Measurements from ENCODE around the gene SLC35E3. TPM values are rescaled to one million over a fixed set of nuclear protein-coding genes. Genes with fewer than 3 reads are reported as not detected.

Gene SLC35E3
- total RNA-seq, 1 donor: 6.5 TPM

DNA sequence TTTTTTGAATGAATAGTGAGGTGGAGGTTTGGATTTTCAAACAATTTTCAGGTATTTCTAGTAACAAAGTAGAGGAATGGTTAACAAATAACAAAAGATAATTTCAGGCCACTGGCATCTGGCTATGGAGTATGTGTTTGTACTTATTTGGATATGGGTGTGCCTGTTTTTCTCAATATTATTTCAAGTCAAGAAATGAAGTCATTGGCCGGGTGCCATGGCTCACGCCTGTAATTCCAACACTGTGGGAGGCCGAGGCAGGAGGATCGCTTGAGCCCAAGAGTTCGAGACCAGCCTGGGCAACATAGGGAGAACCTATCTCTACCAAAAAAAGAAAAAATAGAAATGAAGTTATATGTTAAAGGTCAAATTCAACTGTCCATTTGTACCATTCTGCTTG lies 13.9 kb downstream of the SLC35E3 start:
- TF ChIP-seq, protein P1, sequence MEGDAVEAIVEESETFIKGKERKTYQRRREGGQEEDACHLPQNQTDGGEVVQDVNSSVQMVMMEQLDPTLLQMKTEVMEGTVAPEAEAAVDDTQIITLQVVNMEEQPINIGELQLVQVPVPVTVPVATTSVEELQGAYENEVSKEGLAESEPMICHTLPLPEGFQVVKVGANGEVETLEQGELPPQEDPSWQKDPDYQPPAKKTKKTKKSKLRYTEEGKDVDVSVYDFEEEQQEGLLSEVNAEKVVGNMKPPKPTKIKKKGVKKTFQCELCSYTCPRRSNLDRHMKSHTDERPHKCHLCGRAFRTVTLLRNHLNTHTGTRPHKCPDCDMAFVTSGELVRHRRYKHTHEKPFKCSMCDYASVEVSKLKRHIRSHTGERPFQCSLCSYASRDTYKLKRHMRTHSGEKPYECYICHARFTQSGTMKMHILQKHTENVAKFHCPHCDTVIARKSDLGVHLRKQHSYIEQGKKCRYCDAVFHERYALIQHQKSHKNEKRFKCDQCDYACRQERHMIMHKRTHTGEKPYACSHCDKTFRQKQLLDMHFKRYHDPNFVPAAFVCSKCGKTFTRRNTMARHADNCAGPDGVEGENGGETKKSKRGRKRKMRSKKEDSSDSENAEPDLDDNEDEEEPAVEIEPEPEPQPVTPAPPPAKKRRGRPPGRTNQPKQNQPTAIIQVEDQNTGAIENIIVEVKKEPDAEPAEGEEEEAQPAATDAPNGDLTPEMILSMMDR (IDR thresholded peaks at IDR 0.05; ENCODE audit: insufficient read depth, low read depth, low read length): no peak
- no peak for DNase-seq (ENCODE audit: low read depth)
- no peak overlapping the region for H3K4me3 ChIP-seq (ENCODE audit: low read depth, low read length)

DNA sequence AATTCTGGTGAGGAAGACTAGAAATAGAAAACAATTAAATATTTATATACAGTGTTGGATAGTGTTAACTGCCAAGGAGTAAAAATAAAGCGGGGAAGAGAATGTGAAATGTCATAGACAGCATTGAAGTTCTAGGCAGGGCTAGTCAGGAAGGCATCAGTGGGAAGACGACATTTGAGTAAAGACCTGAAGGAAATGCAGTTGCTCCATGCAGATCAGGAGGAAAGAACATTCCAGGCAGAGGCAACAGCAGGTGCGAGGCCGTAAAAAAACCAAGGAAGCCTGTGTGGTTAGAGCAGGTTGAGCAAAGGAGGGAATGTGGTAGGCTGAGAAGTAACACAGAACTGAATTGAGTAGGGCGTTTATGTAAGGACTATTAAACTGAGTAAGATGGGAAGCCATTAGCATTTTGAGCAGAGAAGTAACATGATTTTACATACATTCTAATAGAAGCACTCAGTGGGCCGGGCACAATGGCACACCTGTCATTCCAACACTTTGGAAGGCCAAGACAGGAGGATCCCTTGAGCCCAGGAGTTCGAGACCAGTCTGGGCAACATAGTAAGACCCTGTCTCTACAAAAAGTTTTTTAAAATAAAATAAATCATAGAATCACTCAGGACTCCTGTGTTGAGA lies 14.9 kb downstream of the SLC35E3 start:
- DNase-seq (ENCODE audit: low read depth): no peak
- H3K4me3 ChIP-seq (ENCODE audit: low read depth, low read length): no peak overlapping the region
- TF ChIP-seq, protein P1 (IDR thresholded peaks at IDR 0.05; ENCODE audit: insufficient read depth, low read depth, low read length): no peak

DNA sequence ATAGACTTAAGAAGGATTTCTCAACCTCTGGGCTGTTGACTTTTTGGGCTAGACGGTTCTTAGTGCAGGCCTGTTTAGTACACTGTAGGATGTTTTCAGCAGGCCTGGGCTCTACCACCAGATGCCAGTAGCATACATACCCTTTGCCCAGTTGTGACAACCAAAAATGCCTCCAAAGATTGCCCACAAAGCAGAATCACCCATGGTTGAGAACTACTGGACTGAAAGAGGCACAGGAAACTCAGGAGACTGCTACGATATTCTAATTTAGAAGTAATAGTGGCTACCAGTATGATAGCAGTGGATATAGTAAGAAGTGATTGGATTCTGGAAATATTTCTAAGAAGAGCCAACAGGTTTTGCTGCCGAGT lies 15.5 kb downstream of the SLC35E3 start:
- no peak overlapping the region for H3K4me3 ChIP-seq (ENCODE audit: low read depth, low read length)
- DNase-seq (ENCODE audit: low read depth): no peak
- TF ChIP-seq, protein P1 (IDR thresholded peaks at IDR 0.05; ENCODE audit: insufficient read depth, low read depth, low read length): no peak

DNA sequence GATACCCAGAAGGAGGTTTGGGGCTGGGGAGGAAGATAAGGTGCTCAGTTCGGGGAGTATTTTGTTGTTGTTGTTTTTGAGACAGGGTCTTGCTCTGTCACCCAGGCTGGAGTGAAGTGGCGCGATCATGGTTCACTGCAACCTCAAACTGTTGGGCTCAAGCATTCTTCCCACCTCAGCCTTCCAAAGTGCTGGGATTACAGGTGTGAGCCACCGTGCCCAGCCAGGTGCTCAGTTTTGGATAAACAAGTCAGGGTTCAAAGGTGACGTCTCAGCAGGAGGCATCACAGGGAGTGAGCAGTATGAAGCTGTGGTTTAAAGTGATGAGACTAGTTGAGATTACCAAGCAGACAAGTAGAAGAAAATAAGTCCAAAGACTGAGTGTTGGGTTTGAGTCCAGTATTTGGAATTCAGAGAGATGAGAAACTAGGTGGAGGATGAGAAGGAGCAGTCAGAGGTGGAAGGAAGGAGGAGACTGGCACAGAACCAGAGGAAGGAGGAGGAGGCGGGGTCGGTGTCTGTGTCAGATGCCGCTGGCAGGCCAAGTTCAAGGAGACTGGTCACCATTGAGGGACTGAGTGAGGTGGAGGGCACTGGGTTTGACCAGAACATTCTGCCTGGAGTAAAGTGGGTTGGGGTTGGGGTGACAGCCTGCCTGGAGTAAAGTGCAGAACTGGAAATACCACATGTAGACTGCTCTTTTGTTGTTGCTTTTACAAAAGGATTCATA lies 16.1 kb downstream of the SLC35E3 start:
- no peak overlapping the region for H3K4me3 ChIP-seq (ENCODE audit: low read depth, low read length)
- no peak for DNase-seq (ENCODE audit: low read depth)
- TF ChIP-seq, protein P1 (IDR thresholded peaks at IDR 0.05; ENCODE audit: insufficient read depth, low read depth, low read length): no peak

DNA sequence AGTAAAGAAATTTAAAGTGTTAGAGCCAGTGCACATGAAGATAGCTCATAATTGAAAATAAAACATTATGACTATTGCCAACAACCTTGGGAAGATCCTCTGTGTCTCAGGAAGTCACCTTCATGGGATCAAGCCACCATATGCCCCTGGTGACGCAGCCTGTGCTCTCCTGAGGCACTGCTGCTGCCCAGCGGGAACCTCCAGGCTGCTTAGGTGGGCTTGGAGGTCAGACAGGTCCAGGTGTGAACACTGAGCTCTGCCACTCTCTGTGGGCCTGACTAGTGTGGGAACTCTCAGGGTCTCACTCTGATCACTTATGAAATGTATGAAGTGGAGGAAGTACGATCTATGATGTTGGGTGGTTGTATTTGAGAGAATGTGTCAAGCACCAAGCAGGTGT lies 16.7 kb downstream of the SLC35E3 start:
- TF ChIP-seq, protein P1 (IDR thresholded peaks at IDR 0.05; ENCODE audit: insufficient read depth, low read depth, low read length): no peak

DNA sequence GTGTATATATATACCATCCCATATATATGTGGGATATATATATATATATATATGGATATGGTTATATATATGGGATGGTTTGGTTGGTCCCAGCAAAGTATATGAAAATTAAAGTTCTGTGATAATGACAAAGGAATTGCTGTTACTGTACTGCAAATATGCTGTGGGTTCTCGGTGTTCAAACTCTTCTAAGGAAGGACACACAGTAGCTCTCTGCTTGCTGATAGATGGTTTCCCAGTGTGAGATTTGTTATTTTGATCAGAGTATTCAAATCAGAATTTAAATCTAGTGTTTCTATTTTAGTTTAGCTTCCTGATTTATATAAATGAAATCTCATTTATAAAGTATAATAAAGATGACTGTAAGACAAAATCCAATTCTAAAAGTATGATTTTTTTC lies 19.7 kb downstream of the SLC35E3 start:
- H3K4me3 ChIP-seq (ENCODE audit: low read depth, low read length): no peak overlapping the region
- TF ChIP-seq, protein P1 (IDR thresholded peaks at IDR 0.05; ENCODE audit: insufficient read depth, low read depth, low read length): no peak
- DNase-seq (ENCODE audit: low read depth): no peak

More for the DNA sequence above, 16.7 kb downstream of the SLC35E3 start:
- H3K4me3 ChIP-seq (ENCODE audit: low read depth, low read length): no peak overlapping the region
- no peak for DNase-seq (ENCODE audit: low read depth)
